Transverse colon (tissue), 4 donors: ENCODE results near the gene TCP11L1. TPM values are rescaled to one million over a fixed set of nuclear protein-coding genes. Genes with fewer than 3 reads are reported as not detected.

Experiments
- DNase-seq: peaks from one replicate; pipeline ENCODE4 v3.0.0-alpha.2; 2019
- H3K27ac ChIP-seq, 4 donors: fragments of 200-600 bp; sonication (generic); 2 replicates each; pipeline ENCODE4 v1.5.1; 2016 to 2018; ENCODE audit warnings: inconsistent platforms in 4 of 4
- H3K27me3 ChIP-seq: fragments of 200-600 bp; sonication (generic); 2 replicates; pipeline ENCODE4 v1.5.1; 2017; ENCODE audit warnings: inconsistent platforms
- H3K36me3 ChIP-seq, 4 donors: fragments of 200-600 bp; sonication (generic); 2 replicates each; pipeline ENCODE4 v1.5.1; 2017 to 2019; ENCODE audit warnings: inconsistent platforms in 4 of 4
- H3K4me1 ChIP-seq, 4 donors: fragments of 200-600 bp; sonication (generic); 2 replicates each; pipeline ENCODE4 v1.5.1; 2017 to 2020; ENCODE audit warnings: inconsistent platforms in 4 of 4
- H3K4me3 ChIP-seq, 4 donors: fragments of 200-600 bp; sonication (generic); 1 replicate in 1 of 4; 2 replicates in 3 of 4; pipeline versions ENCODE4 v1.5.1 to v1.6.1; 2017 to 2019; ENCODE audit warnings: inconsistent platforms in 4 of 4
- H3K9me3 ChIP-seq, 2 donors: fragments of 200-600 bp; sonication (generic); 2 replicates each; pipeline ENCODE4 v1.5.1; 2017 to 2019; ENCODE audit warnings: inconsistent platforms in 2 of 2
- CTCF ChIP-seq, 5 experiments: fragments of 200-600 bp in 3 of 5; fragments of 450-650 bp in 2 of 5; sonication (generic) in 3 of 5; IDR thresholded peaks; 1 replicate in 2 of 5; 2 replicates in 3 of 5; pipeline ENCODE4 v1.5.1; 2016 to 2017; ENCODE audit warnings: antibody characterized with exemption in 5 of 5, inconsistent platforms in 3 of 5, mild to moderate bottlenecking in 2 of 5, moderate library complexity in 1 of 5
- EP300 ChIP-seq: sonication (generic); formaldehyde crosslinking; IDR thresholded peaks from one replicate; pipeline ENCODE4 v1.6.1; 2017; ENCODE audit warnings: antibody characterized with exemption, low read depth
- POLR2A ChIP-seq: fragments of 450-650 bp; IDR thresholded peaks from one replicate; pipeline ENCODE4 v1.6.1; 2016; ENCODE audit warnings: antibody characterized with exemption, mild to moderate bottlenecking, moderate library complexity
- POLR2AphosphoS5 ChIP-seq, 3 donors: sonication (generic); formaldehyde crosslinking; IDR thresholded peaks; one replicate each; pipeline ENCODE4 v1.6.1; 2016; ENCODE audit warnings: antibody characterized with exemption in 3 of 3
- WGBS, 2 donors: methylation state at CpG; one replicate each; pipeline ENCODE4 v1.1.5; 2018; ENCODE audit warnings: low coverage in 1 of 2; 5-methylcytosine and 5-hydroxymethylcytosine counted together
- in situ Hi-C, 4 donors: fragments of 200-750 bp; cut with MboI; loops; one replicate each; pipeline versions ENCODE4 v1.15.0 to v1.15.1; 2017; ENCODE audit warnings: low sequenced_read_pairs in 3 of 4, low pct_ligation_motif_present in 1 of 4, low pct_unique_long_range_greater_than_20kb in 1 of 4
- intact Hi-C: fragments of 100-400 bp; cut with DNase I; formaldehyde crosslinking; loops from one replicate; pipeline ENCODE4 v1.15.1; 2023; ENCODE audit warnings: low total_unique reads
- total RNA-seq, 4 donors: library from RNA; depleted of rRNA; stranded (reverse); fragments of >200 nt; gene quantifications; one replicate each; pipeline ENCODE4 v1.1.0, GENCODE V29; 2016

The TCP11L1 gene
- total RNA-seq, 4 donors from 2014 or later, result 24.3 to 90.2 (median 66.1) TPM

DNA sequence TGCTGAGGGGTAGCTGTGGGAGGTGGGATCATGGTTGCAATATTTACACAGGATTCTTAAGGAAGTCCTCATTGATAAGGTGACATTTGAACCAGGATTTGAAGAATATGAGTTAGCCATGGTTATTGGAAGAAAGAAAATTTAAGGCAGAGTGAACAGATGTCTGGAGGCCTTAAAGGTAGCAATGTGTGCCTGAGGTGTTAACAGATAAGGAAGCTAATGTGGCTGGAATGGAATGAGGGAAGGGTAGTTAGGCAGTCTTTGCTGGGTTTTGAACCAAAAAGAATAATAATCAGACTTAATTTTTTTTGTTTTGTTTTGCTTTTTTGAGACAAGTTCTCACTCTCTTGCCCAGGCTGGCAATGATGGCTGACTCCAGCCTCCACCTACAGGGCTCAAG lies 33.4 kb upstream of the TCP11L1 start:
- intact Hi-C loops (no loop called here), in situ Hi-C loops (no loop called here)
- Histone ChIP-seq H3K27ac (no peak overlapping the region), H3K9me3 (no peaks in the 10 kb centered on the region), H3K27me3 (no peaks in the 10 kb centered on the region), H3K4me3 (no peak overlapping the region), H3K4me1 (peaks cover 0 to under 1% (median 0%) of the 10 kb centered on the region in 4 donors), H3K36me3 (no peaks in the 10 kb centered on the region)
- TF ChIP-seq EP300, result no peak
- TF ChIP-seq POLR2A, result no peak
- TF ChIP-seq POLR2AphosphoS5 (IDR thresholded peaks at IDR 0.05), result no peak
- TF ChIP-seq CTCF (IDR thresholded peaks at IDR 0.05), result no peak
- no peak for DNase-seq

GRCh38 chr11:33013755-33014154 lies 25.6 kb upstream of the TCP11L1 start:
- H3K4me3 ChIP-seq, result no peak overlapping the region
- intact Hi-C loops, result no loop called here
- TF ChIP-seq EP300 (no peak), POLR2AphosphoS5 (IDR thresholded peaks at IDR 0.05) (no peak), POLR2A (no peak), CTCF (IDR thresholded peaks at IDR 0.05) (no peak)
- peaks cover 7 to 39% (median 27%) of the 10 kb centered on the region in 4 donors for H3K4me1 ChIP-seq
- in situ Hi-C loops, result no loop called here
- no peaks in the 10 kb centered on the region for H3K36me3 ChIP-seq
- DNase-seq, result no peak
- 0 to 31% methylated on average over 1 of the region's 1 CpG for WGBS, 2 donors
- H3K27ac ChIP-seq, result no peak overlapping the region
- H3K9me3 ChIP-seq, result no peaks in the 10 kb centered on the region
- H3K27me3 ChIP-seq, result no peaks in the 10 kb centered on the region

- peak; percentile 54 to 60 (median 54) for TF ChIP-seq POLR2AphosphoS5 (IDR thresholded peaks at IDR 0.05)
- TF ChIP-seq CTCF (IDR thresholded peaks at IDR 0.05), result no peak
- H3K27ac ChIP-seq, result peak within 1 kb of the TSS; percentile 61 to 80 (median 78)
- DNase-seq, result peak; percentile 90
- in situ Hi-C loops (no loop called here), intact Hi-C loops (no loop called here)
- peaks cover 7 to 39% (median 27%) of the 10 kb centered on the region in 4 donors for H3K4me1 ChIP-seq
- H3K36me3 ChIP-seq, result no peaks in the 10 kb centered on the region
- H3K9me3 ChIP-seq, result no peaks in the 10 kb centered on the region
- H3K4me3 ChIP-seq, result peak within 1 kb of the TSS; percentile 56 to 65 (median 61)
- 14% methylated on average over 60 of the region's 89 CpGs; no CpG with 5 or more reads in 1 of the 2 donors for WGBS, 2 donors
- H3K27me3 ChIP-seq, result no peaks in the 10 kb centered on the region
Observed at GRCh38 chr11:33015621-33016551, 23.5 kb upstream of the TCP11L1 start, which contains the start of gene DEPDC7. TSS of gene DEPDC7 (plus strand) at chr11:33015878. CDS start at chr11:33015956, 78 bp downstream.

DNA sequence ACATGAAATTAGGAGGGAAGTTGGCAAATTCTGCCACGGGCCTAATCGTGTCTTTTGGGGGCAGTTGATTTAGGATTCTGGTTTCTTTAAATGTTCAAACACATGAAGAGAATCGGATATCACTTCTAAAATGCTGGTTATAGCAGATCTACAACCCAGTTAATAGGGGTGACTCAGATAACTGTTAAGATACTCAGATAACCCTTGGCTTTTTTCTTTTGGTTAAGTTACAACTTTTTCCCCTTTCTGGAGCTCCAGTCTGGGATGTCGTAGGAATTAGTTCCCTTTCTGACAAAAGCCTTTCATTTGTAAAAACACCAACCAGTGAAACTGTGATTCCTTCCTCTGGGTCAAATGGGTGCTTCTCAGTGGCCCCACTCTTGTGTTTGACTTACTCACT lies 22.7 kb upstream of the TCP11L1 start:
- Histone ChIP-seq H3K27me3 (no peaks in the 10 kb centered on the region), H3K9me3 (no peaks in the 10 kb centered on the region), H3K4me3 (peak overlapping the region in 3 of 4 donors; percentile 56 to 65 (median 61)), H3K4me1 (peaks cover 7 to 36% (median 27%) of the 10 kb centered on the region in 4 donors), H3K27ac (peak overlapping the region; percentile 61 to 80 (median 78)), H3K36me3 (no peaks in the 10 kb centered on the region)
- intact Hi-C loops (no loop called here), in situ Hi-C loops (no loop called here)
- whole genome bisulfite sequencing, 2 donors, result 41 to 58% methylated on average over 4 of the region's 4 CpGs
- TF ChIP-seq POLR2A (no peak), CTCF (IDR thresholded peaks at IDR 0.05) (no peak), POLR2AphosphoS5 (IDR thresholded peaks at IDR 0.05) (no peak), EP300 (no peak)
- DNase-seq, result no peak
